Measurements from ENCODE around the gene RAB4B. TPM values are rescaled to one million over a fixed set of nuclear protein-coding genes. Genes with fewer than 3 reads are reported as not detected.

RAB4B gene
- total and polyA plus RNA-seq, 12 donors: 25.8 to 135 (median 68.2) TPM

- WGBS, 4 donors: 27 to 32% methylated on average over 1 of the region's 1 CpG; no CpG with 5 or more reads in 2 of the 4 donors
- Histone ChIP-seq H3K4me3 (no peak overlapping the region), H3K4me1 (replicated peaks in 1 of 2) (no peaks in the 10 kb centered on the region), H3K36me3 (replicated peaks in 1 of 2) (peaks cover 0 to 9% of the 10 kb centered on the region in 2 donors), H3K27ac (no peak overlapping the region), H3K27me3 (no peaks in the 10 kb centered on the region), H3K9me3 (replicated peaks in 1 of 3) (no peaks in the 10 kb centered on the region)
- DNase-seq: no peak
- TF ChIP-seq POLR2A (IDR thresholded peaks at IDR 0.05) (no peak), CTCF (IDR thresholded peaks at IDR 0.05) (no peak)
- intact Hi-C loops (cut with DNase I): no loop called here
These were observed 7.5 kb downstream of the RAB4B start for GRCh38 chr19:40785526-40785925.

GRCh38 chr19:40786060-40787037 lies 8.3 kb downstream of the RAB4B start:
- H3K27ac ChIP-seq: no peak overlapping the region
- WGBS, 4 donors: 86 to 92% (median 92%) methylated on average over 13 to 25 of the region's 25 CpGs
- DNase-seq: no peak
- TF ChIP-seq POLR2A (IDR thresholded peaks at IDR 0.05) (no peak), CTCF (IDR thresholded peaks at IDR 0.05) (no peak)
- H3K4me1 ChIP-seq (replicated peaks in 1 of 2): no peaks in the 10 kb centered on the region
- no peaks in the 10 kb centered on the region for H3K9me3 ChIP-seq (replicated peaks in 1 of 3)
- intact Hi-C loops (cut with DNase I): no loop called here
- no peak overlapping the region for H3K4me3 ChIP-seq
- H3K27me3 ChIP-seq: no peaks in the 10 kb centered on the region
- peaks cover 0 to 9% of the 10 kb centered on the region in 2 donors for H3K36me3 ChIP-seq (replicated peaks in 1 of 2)

GRCh38 chr19:40791349-40791748 lies 13.3 kb downstream of the RAB4B start:
- Histone ChIP-seq H3K27ac (no peak overlapping the region), H3K27me3 (no peaks in the 10 kb centered on the region), H3K9me3 (replicated peaks in 1 of 3) (no peaks in the 10 kb centered on the region), H3K36me3 (replicated peaks in 1 of 2) (peaks cover 0 to 9% of the 10 kb centered on the region in 2 donors), H3K4me3 (no peak overlapping the region), H3K4me1 (replicated peaks in 1 of 2) (no peaks in the 10 kb centered on the region)
- intact Hi-C loops (cut with DNase I): no loop called here
- 71 to 96% (median 78%) methylated on average over 7 of the region's 7 CpGs for WGBS, 4 donors
- DNase-seq: no peak
- no peak for TF ChIP-seq CTCF (IDR thresholded peaks at IDR 0.05)
- no peak for TF ChIP-seq POLR2A (IDR thresholded peaks at IDR 0.05)

GRCh38 chr19:40791996-40792395 lies 13.9 kb downstream of the RAB4B start:
- Histone ChIP-seq H3K9me3 (replicated peaks in 1 of 3) (no peaks in the 10 kb centered on the region), H3K4me3 (no peak overlapping the region), H3K27ac (no peak overlapping the region), H3K36me3 (replicated peaks in 1 of 2) (peaks cover 0 to 9% of the 10 kb centered on the region in 2 donors), H3K27me3 (no peaks in the 10 kb centered on the region), H3K4me1 (replicated peaks in 1 of 2) (no peaks in the 10 kb centered on the region)
- no peak for DNase-seq
- TF ChIP-seq POLR2A (IDR thresholded peaks at IDR 0.05) (no peak), CTCF (IDR thresholded peaks at IDR 0.05) (no peak)
- intact Hi-C loops (cut with DNase I): no loop called here
- 55 to 83% (median 81%) methylated on average over 3 of the region's 3 CpGs for WGBS, 4 donors

All from adrenal gland (tissue), 12 donors.